ENCODE measurements around the gene EVA1A.

- TF ChIP-seq, protein P1, sequence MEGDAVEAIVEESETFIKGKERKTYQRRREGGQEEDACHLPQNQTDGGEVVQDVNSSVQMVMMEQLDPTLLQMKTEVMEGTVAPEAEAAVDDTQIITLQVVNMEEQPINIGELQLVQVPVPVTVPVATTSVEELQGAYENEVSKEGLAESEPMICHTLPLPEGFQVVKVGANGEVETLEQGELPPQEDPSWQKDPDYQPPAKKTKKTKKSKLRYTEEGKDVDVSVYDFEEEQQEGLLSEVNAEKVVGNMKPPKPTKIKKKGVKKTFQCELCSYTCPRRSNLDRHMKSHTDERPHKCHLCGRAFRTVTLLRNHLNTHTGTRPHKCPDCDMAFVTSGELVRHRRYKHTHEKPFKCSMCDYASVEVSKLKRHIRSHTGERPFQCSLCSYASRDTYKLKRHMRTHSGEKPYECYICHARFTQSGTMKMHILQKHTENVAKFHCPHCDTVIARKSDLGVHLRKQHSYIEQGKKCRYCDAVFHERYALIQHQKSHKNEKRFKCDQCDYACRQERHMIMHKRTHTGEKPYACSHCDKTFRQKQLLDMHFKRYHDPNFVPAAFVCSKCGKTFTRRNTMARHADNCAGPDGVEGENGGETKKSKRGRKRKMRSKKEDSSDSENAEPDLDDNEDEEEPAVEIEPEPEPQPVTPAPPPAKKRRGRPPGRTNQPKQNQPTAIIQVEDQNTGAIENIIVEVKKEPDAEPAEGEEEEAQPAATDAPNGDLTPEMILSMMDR (conservative IDR thresholded peaks at IDR 0.05; ENCODE audit: low read length): no peak
- no peak for TF ChIP-seq EZH2phosphoT487 (IDR thresholded peaks at IDR 0.05; ENCODE audit: borderline replicate concordance)
Measured at GRCh38 chr2:75560768-75561565, at the start of gene EVA1A.
